Epidermal melanocyte (primary cell): Measurements from ENCODE around the gene TMEM174.

Experiments
- DNase-seq: peaks from one replicate; pipeline ENCODE4 v3.0.0; 2011; ENCODE audit warnings: low spot score; ENCODE audit not compliant: insufficient read length

The TMEM174 gene

DNA sequence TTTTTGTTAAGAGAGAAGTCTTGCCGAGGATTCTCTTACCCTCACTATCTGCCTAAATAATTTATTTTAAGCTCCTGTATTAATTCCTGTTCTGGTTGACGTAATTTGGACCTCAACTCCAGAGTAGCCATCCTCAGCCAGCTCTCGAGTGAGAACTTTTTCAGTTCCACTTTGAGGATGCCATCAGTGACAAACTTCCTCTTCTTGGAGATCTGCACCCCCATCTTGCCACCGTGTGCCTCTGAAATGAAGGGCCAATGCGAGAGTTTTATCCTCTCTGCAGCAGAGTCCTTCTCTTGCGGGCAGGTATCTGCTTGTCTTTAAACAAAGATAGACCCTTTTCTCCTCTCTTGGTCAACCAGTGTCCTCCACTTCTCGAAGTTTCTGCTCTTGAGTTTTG lies 19.5 kb upstream of the TMEM174 start:
- DNase-seq: no peak

DNA sequence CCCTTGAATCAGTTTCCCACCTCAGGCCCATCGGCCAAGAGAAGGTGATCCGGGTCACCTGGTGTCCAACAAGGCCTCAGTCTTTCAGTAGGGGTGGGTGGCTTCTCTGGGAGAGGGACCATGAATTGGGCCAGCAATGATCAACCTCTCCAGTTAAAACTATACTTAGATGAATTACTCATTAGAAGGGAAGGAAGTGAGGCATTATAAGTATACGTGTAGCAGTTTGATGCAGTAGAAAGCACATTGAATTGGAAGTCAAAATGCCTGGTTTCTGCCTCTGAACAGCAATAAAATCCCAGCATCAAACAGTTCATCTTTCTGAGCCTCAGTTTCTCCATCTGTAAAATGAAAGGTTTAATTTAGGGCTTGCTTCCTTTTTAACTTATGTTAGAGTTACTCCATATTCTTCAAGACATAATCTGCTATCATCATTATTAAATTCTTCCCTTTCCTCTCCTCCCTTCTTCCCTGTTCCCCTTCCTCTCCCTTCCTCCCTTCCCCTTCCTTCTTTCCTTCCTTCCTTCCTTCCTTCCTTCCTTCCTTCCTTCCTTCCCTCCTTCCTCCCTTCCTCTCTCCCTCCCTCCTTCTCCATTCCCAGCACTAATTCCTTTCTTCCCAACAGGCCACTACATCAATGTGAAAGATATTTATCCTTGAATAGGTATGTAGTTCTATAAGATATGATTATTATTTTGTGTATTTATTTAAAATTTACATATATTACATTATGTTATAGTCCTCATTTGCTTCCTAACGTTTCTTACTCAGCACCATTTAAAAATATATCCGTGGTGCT lies 18.6 kb upstream of the TMEM174 start:
- no peak for DNase-seq

DNA sequence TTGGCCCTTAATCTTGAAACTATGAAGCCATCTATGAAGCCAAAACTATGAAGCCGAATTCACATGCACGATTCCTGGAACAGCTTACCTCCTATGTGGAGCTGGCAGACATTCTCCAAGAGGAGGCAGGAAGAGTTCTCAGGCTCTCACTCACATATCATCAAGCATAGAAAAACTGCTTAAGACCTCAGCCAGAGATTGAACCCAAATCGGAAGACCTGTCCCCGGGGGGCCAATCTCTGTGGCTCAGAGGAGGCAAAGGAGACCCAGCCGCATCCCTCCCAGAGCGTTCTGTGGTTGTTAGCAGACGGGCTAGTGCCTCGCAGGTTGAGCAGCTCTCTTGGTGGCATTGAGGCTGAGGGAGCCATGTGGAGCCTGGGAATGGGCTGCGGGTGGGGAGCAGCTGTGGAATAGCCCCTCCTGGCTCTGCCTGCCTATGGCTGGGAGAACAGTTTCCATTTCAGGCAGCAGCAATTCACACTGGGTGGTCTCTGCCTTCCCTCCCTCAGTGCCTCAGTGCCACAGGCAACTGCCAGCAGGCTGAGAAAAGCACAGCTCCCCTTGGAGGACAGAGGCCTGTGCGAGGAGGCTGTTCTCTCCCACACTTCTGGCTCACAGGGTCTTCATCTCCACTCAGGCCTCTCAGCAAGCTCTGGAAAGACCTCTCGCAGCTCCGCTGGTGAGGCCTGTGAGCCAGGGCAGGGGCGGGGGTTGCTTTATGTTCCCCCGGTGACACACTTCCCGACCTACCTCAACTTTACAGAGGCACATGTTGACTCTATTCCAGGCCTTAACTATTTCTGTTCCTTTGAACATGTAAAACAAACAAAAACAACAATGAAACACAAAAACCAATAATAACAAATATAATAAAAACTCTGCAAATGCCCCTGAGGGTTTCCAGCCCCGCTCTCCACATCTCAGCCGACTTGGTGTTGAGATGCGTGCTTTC lies 17.4 kb upstream of the TMEM174 start:
- DNase-seq: no peak

GRCh38 chr5:73157414-73158303 lies 15.3 kb upstream of the TMEM174 start:
- DNase-seq: no peak

DNA sequence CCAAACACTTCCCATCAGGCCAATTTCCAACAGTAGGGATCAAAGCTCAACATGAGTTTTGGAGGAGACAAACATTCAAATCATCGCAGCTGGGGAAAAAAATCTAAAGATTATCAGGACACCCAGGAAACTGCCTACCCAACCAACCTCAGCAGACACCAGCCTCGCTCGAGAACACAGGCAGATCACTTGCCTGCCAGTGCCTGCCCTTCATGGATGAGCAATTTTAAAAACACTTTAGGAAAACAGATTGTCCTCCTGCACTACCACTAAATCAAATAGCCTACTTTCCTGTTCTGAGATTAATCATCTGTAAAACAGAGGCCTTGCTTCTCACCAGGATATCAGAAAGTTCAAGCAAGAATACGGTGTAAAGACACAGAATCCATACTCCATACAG lies 14.7 kb upstream of the TMEM174 start:
- DNase-seq: no peak

DNA sequence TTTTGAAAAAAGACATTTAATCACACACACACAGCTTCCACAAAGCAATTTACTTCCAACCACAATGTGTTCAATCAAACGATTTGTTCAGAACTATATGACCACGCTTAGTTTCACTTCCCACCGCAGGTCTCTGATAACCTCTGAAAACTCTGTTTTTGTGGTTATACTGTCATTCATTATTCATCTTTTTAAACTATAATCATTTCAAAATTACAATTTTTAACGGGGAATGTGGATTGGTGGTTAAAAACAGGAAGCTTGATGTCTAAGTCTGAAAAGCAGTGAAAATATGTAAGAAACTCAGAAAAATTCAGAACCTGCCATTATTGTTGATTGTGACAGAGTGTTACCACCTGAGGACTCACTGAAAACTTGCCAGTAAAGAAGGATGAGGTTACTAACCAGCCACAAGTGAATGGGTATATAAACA lies 12.7 kb upstream of the TMEM174 start:
- DNase-seq: no peak

DNA sequence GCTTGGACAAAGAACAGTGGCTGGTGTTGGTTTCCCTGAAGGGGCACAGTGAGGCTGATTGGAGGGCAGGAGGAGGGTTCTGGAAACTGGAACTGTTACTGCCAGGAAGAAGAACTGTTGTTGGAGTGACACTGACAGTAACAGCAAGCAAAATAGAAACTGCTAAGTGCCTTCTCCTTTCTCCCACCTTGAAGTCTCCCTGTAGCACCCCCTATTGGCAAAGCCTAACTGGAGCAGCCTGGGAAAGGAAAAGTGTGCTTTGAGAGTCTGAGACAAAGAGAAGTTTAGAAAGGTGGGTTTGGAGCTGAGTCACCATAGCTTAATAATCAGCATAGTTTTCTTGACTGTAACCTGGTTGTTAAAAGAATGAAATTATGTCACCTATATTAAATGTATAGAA lies 2.5 kb upstream of the TMEM174 start:
- no peak for DNase-seq

DNA sequence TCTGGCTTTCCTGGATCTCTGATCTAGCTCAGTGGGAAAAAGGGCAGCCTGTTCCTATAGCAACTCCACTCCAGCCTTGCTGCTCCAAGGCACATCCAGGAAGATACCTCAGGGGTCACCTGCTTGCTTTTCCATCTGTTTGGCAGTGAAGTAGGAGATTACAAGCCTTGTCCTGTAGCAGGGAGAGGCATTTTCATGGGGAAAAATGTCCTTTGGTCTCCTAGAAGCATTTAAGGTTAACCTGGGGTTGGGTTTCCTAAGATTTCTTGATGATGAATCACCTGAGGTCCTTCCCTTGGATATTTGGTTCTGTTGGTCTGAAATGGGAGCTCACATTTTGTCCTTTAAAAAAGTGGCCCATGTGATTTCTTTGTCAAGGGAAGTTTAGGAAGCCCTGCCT lies 1.5 kb upstream of the TMEM174 start:
- DNase-seq: no peak

DNA sequence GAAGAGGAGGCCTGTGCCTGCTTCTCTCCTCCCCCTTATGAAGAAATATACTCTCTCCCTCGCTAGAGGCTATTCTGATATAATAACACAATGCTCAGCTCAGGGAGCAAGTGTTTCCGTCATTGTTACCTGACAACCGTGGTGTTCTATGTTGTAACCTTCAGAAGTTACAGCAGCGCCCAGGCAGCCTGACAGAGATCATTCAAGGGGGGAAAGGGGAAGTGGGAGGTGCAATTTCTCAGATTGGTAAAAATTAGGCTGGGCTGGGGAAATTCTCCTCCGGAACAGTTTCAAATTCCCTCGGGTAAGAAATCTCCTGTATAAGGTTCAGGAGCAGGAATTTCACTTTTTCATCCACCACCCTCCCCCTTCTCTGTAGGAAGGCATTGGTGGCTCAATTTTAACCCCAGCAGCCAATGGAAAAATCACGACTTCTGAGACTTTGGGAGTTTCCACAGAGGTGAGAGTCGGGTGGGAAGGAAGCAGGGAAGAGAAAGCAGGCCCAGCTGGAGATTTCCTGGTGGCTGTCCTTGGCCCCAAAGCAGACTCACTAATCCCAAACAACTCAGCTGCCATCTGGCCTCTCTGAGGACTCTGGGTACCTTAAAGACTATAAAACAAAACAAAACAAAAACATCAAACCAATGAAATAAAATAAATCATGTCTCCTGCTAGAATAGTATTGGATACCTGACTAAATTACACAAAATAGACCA lies 1.3 kb downstream of the TMEM174 start:
- no peak for DNase-seq

DNA sequence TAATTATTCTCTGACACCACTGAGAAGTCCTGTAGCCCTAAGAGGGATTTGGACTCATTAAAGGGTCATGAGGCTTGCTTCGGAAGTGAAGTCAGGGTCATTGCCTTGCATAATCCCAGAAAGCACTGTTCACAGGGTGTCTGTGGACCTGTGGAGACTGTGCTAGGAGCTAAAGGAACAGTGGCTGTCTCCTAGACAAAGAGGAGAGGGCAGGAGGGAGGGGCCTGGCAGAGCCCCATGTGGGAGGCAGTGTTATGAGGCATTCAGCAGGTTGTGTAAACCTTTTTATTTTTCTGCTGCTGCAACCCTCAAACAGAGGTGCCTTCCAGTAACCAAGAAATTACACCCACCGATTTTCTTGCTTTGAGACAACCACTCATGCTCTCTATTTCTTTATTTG lies 3.3 kb downstream of the TMEM174 start:
- no peak for DNase-seq

DNA sequence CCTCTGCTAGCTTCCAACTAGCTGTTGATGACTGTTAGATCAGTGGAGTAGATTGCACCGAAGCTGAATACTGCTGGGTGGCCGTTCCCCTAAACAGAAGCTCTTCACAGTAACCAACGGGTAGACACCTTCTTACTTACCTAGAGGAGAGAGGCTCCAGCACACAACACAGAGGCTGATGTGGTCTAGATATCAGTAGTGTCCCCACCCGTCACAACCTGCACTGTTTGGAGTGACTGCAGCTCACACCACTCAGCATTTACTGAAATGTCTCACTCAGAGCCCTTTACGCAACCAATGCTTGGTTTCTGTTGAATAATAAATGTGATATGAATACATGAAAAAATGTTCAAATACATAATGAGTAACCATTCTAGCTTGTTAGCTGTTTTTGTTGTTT lies 5.3 kb downstream of the TMEM174 start:
- no peak for DNase-seq

DNA sequence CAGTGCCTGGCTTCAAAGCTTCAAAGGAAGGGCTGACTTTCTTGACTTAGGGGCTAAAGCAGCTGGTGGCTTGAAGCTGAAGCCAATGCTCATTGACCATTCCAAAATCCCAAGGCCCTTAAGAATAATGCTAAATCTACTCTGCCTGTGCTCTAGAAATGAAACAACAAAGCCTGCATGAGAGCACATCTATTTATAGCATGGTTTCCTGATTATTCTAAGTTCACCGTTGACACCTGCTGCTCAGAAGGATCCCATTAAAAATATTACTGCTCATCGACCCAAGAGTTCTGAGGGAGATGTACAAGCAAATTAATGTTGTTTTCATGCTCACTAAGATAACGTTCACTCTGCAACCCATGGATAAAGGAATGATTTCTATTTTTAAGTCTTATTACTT lies 6.7 kb downstream of the TMEM174 start:
- no peak for DNase-seq

GRCh38 chr5:73180566-73180965 lies 7.6 kb downstream of the TMEM174 start:
- no peak for DNase-seq

DNA sequence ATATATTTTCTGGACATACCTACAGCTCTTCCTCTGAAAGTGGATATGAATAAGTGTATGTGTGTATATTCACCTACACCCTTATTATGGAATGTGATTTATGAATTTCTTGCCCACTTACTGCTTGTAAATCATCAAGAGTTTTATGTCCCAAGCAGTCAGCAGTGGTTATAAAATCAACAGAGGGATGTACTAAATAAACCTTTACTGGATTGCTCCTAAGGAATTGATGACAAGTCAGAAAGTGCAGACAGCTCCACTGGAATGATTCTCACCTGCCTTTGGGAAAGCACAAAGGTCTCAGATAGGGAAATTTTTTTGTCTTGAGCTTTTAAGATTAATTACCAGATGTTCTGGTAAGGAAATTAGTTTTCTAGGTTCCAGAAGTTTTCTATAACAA lies 9.3 kb downstream of the TMEM174 start:
- DNase-seq: no peak

DNA sequence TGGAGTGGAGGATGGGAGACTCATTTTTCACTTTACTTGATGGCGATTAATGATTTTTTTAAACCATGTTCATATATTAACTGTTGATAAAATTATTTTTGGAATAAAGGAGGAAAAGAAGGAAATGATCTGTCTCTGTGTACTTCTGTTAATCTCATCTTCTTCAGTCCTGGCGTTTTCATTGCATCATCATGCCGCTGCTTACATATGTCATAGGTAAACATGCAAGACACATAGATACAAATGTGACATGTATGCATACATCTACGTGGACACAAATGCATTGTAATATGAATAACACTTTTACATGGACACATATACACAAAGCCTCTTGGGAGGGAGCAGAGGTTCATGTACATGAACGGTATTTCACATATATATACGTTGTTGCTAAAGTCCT lies 10.0 kb downstream of the TMEM174 start:
- DNase-seq: no peak

- DNase-seq: no peak
Measured at GRCh38 chr5:73183481-73183891, 10.5 kb downstream of the TMEM174 start.

- no peak for DNase-seq
Measured at GRCh38 chr5:73186976-73187375, 14.0 kb downstream of the TMEM174 start.

- no peak for DNase-seq
Measured at GRCh38 chr5:73188764-73189531, 16.0 kb downstream of the TMEM174 start.

GRCh38 chr5:73189871-73190376 lies 16.9 kb downstream of the TMEM174 start:
- DNase-seq: no peak

GRCh38 chr5:73192370-73192769 lies 19.4 kb downstream of the TMEM174 start:
- no peak for DNase-seq
